Heart right ventricle (tissue), 16 donors: Measurements from ENCODE around the gene FAM200B. TPM values are rescaled to one million over a fixed set of nuclear protein-coding genes. Genes with fewer than 3 reads are reported as not detected.

ENCODE experiments used
- ATAC-seq, 8 donors: fragments of 200-7000 bp; cut with Tn5 transposase; one replicate each; pipeline ENCODE4 v1.9.1; 2020; ENCODE audit warnings: mild to moderate bottlenecking in 8 of 8, moderate library complexity in 8 of 8, moderate number of reproducible peaks in 1 of 8
- DNase-seq, 2 donors: peaks; one replicate each; pipeline ENCODE4 v3.0.0-alpha.2; 2020
- H3K27ac ChIP-seq, 10 donors: fragments of 200-600 bp; sonication (generic) in 2 of 10; one replicate each; pipeline versions ENCODE4 v1.5.0 to v1.8.0; 2020 to 2022; ENCODE audit warnings: mild to moderate bottlenecking in 3 of 10
- H3K27me3 ChIP-seq, 7 donors: fragments of 200-600 bp; one replicate each; pipeline ENCODE4 v1.8.0; 2021 to 2022; ENCODE audit warnings: mild to moderate bottlenecking in 2 of 7
- H3K36me3 ChIP-seq, 9 donors: fragments of 200-600 bp; sonication (generic) in 1 of 9; one replicate each; pipeline versions ENCODE4 v1.5.0 to v1.8.0; 2020 to 2022; ENCODE audit warnings: mild to moderate bottlenecking in 2 of 9
- H3K4me1 ChIP-seq, 9 donors: fragments of 200-600 bp; sonication (generic) in 1 of 9; one replicate each; pipeline versions ENCODE4 v1.5.0 to v1.8.0; 2020 to 2022; ENCODE audit warnings: mild to moderate bottlenecking in 4 of 9
- H3K4me3 ChIP-seq, 10 donors: fragments of 200-600 bp; sonication (generic) in 2 of 10; one replicate each; pipeline versions ENCODE4 v1.5.0 to v1.8.0; 2020 to 2022; ENCODE audit warnings: mild to moderate bottlenecking in 7 of 10, moderate library complexity in 2 of 10
- H3K9me3 ChIP-seq, 11 donors: fragments of 200-600 bp in 10 of 11; sonication (generic) in 2 of 11; one replicate each; pipeline versions ENCODE4 v1.5.0 to v1.8.0; 2013 to 2022; ENCODE audit warnings: mild to moderate bottlenecking in 2 of 11, control low read depth in 1 of 11, moderate library complexity in 1 of 11
- WGBS, 2 donors: extraction: QIAGEN DNeasy Blood & Tissue Kit; methylation state at CpG; one replicate each; pipeline ENCODE4 v1.1.7; 2013; ENCODE audit warnings: inconsistent platforms in 1 of 2; 5-methylcytosine and 5-hydroxymethylcytosine counted together
- intact Hi-C, 10 donors: fragments of 100-400 bp; cut with DNase I; formaldehyde crosslinking; loops; one replicate each; pipeline versions ENCODE4 v1.11.1 to v1.14.2; 2022
- polyA plus RNA-seq, 2 donors: library from polyadenylated mRNA; stranded (reverse); fragments of 200-250 nt; gene quantifications; one replicate each; pipeline ENCODE4 v1.2.3, GENCODE V29; 2013
- total RNA-seq, 10 donors: library from RNA; stranded (reverse); fragmentation: NEBNext Ultra II Directional in 3 of 10; extraction: Animal tissue kit (Norgen Biotek cat#: 25700) in 3 of 10; gene quantifications; one replicate each; pipeline versions ENCODE4 v1.2.1 to v1.2.4, GENCODE V29; 2021 to 2023
- TF ChIP-seq, protein P1 (sequence below), 9 donors: fragments of 200-600 bp; sonication (generic) in 2 of 9; IDR thresholded peaks; one replicate each; pipeline versions ENCODE4 v1.5.0 to v1.8.0; 2021 to 2022; ENCODE audit warnings: antibody characterized with exemption in 9 of 9, mild to moderate bottlenecking in 5 of 9, moderate library complexity in 1 of 9
- donor health status: Arrhythmogenic right ventricular cardiomyopathy.
- donor health status: ischemic (EF 13 %, LVEDD 7.1; RV severe dilation, severe dysfunction).
- donor health status: healthy with polysubstance abuse.
- donor health status: DM: no; HTN: yes; CAD: no.
- donor health status: DM: no; HTN: no; CAD: no.
- donor health status: ischemic (EF 25% LVEDD 6.9; RV normal size, moderate dysfunction).
- donor health status: ischemic (EF 25% LVEDD 5.7; RV mildly dilated, moderate dysfunction).
- donor health status: healthy.
- donor health status: DM: yes; HTN: yes; CAD: no.
- donor health status: Ischemic cardiomyopathy.
- donor health status: ischemic (EF 35%, LVEDD 5.7; RV mildly dilated, moderate dysfunction).
- donor health status: nonischemic (EF 11% LVEDD 7.7; RV severe dilation, severe dysfunction).
- donor health status: DM: yes; HTN: yes; CAD: no.
- donor health status: PGD.
- donor health status: ischemic (EF 29% LVEDD 5.4; RV normal size, mild dysfunction).
- donor health status: nonischemic (EF 23%, LVEDD 6.1; RV moderate dilation, normal function).

Gene FAM200B
- total and polyA plus RNA-seq, 12 donors: 19.7 to 38.7 (median 29.3) TPM

GRCh38 chr4:15695240-15695699 is 13.6 kb downstream of the FAM200B start:
- DNase-seq: no peak
- no peak overlapping the region for H3K4me3 ChIP-seq
- ATAC-seq: no peak
- H3K9me3 ChIP-seq: no peaks in the 10 kb centered on the region
- H3K27ac ChIP-seq: no peak overlapping the region
- H3K36me3 ChIP-seq: no peaks in the 10 kb centered on the region
- WGBS, 2 donors: 93 to 94% methylated on average over 10 of the region's 10 CpGs
- TF ChIP-seq, protein P1, sequence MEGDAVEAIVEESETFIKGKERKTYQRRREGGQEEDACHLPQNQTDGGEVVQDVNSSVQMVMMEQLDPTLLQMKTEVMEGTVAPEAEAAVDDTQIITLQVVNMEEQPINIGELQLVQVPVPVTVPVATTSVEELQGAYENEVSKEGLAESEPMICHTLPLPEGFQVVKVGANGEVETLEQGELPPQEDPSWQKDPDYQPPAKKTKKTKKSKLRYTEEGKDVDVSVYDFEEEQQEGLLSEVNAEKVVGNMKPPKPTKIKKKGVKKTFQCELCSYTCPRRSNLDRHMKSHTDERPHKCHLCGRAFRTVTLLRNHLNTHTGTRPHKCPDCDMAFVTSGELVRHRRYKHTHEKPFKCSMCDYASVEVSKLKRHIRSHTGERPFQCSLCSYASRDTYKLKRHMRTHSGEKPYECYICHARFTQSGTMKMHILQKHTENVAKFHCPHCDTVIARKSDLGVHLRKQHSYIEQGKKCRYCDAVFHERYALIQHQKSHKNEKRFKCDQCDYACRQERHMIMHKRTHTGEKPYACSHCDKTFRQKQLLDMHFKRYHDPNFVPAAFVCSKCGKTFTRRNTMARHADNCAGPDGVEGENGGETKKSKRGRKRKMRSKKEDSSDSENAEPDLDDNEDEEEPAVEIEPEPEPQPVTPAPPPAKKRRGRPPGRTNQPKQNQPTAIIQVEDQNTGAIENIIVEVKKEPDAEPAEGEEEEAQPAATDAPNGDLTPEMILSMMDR (IDR thresholded peaks at IDR 0.05): no peak
- H3K4me1 ChIP-seq: peaks cover 0 to 33% (median 0%) of the 10 kb centered on the region in 9 donors
- no peaks in the 10 kb centered on the region for H3K27me3 ChIP-seq
- intact Hi-C loops: no loop called here

DNA sequence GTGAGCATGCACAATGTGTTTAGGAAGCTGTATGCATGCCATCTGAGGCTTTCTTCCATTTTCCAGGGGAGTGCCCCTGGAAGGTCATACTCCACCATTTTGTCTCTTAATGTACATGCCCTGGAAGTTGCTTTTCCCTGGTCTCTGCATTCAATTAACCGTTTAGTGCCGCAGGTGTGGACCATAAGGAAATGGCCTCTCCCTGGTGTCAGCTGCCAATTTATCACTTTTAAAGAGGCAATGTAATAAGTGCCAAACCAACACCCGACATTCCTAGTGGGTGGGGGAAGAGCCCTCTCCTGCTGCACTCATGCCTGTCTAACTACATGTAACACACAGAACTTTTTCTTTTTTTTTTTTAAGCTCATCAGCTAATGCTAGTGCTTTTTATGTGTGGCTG is 14.1 kb downstream of the FAM200B start:
- 80 to 88% methylated on average over 3 of the region's 3 CpGs for WGBS, 2 donors
- TF ChIP-seq, protein P1 (IDR thresholded peaks at IDR 0.05): no peak
- Histone ChIP-seq H3K9me3 (no peaks in the 10 kb centered on the region), H3K27ac (no peak overlapping the region), H3K4me1 (peaks cover 0 to 28% (median 0%) of the 10 kb centered on the region in 9 donors), H3K36me3 (no peaks in the 10 kb centered on the region), H3K4me3 (no peak overlapping the region), H3K27me3 (no peaks in the 10 kb centered on the region)
- intact Hi-C loops: no loop called here
- DNase-seq: no peak
- no peak for ATAC-seq

- intact Hi-C loops: no loop called here
- DNase-seq (no peak), ATAC-seq (no peak)
- no peaks in the 10 kb centered on the region for H3K9me3 ChIP-seq
- H3K27me3 ChIP-seq: no peaks in the 10 kb centered on the region
- WGBS, 2 donors: 95 to 98% methylated on average over 1 of the region's 1 CpG
- peaks cover 0 to 19% (median 0%) of the 10 kb centered on the region in 9 donors for H3K4me1 ChIP-seq
- H3K4me3 ChIP-seq: no peak overlapping the region
- TF ChIP-seq, protein P1 (IDR thresholded peaks at IDR 0.05): no peak
- no peak overlapping the region for H3K27ac ChIP-seq
- no peaks in the 10 kb centered on the region for H3K36me3 ChIP-seq
Measured at GRCh38 chr4:15696866-15697265, 15.2 kb downstream of the FAM200B start.

DNA sequence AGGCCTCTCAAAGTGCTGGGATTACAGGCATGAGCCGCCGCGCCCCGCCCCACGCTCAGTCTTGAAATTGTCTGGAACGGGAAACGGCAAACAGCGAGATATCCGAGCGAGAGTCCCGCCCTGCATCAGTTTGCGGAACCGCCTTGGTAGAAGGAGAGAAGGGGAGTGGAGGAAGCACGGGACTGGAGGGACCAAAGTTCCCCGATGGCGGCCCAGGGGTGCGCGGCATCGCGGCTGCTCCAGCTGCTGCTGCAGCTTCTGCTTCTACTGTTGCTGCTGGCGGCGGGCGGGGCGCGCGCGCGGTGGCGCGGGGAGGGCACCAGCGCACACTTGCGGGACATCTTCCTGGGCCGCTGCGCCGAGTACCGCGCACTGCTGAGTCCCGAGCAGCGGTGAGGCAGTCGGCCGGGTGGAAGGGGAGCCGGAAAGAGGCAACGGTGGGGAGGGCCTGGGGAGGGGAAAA is 21.3 kb downstream of the FAM200B start, which contains the start of gene BST1:
Gene BST1, plus strand, starts transcription at position 125 of the 463 bp plus-strand sequence. Its CDS starts 80 bp downstream, at position 205.
- intact Hi-C loops: no loop called here
- Histone ChIP-seq H3K4me3 (peak within 1 kb of the TSS; percentile 25 to 61 (median 54)), H3K27me3 (no peaks in the 10 kb centered on the region), H3K9me3 (no peaks in the 10 kb centered on the region), H3K36me3 (peaks cover 0 to 3% (median 0%) of the 10 kb centered on the region in 9 donors), H3K4me1 (peaks cover 0 to 23% (median 13%) of the 10 kb centered on the region in 9 donors), H3K27ac (peak within 1 kb of the TSS in 9 of 10 donors; percentile 5 to 73 (median 46))
- WGBS, 2 donors: 2% methylated on average over 41 to 43 of the region's 43 CpGs
- TF ChIP-seq, protein P1 (IDR thresholded peaks at IDR 0.05): no peak
- peak; percentile 67 to 74 for DNase-seq
- peak; percentile 72 to 87 (median 78) for ATAC-seq
